GM19238 (cell line): Measurements from ENCODE around the gene ELMO3.

ENCODE experiments used
- DNase-seq: peaks from one replicate; pipeline ENCODE4 v3.0.0; 2011; ENCODE audit warnings: low spot score; ENCODE audit not compliant: insufficient read length

Gene ELMO3

GRCh38 chr16:67199011-67199807 is at the start of gene ELMO3:
Gene ELMO3 (plus strand): TSS chr16:67199131. CDS start chr16:67199327, 196 bp downstream.
- DNase-seq: no peak

GRCh38 chr16:67149276-67150046 is 49.5 kb upstream of the ELMO3 start:
- DNase-seq: no peak

GRCh38 chr16:67150047-67150832 is 48.7 kb upstream of the ELMO3 start:
- DNase-seq: peak; percentile 60

- peak; percentile 72 for DNase-seq
Measured at GRCh38 chr16:67150833-67151396, 48.0 kb upstream of the ELMO3 start, which contains the start of gene B3GNT9. Gene B3GNT9 (minus strand): TSS chr16:67150998. CDS start chr16:67150485, 513 bp downstream.

GRCh38 chr16:67151431-67152097 is 47.4 kb upstream of the ELMO3 start:
- DNase-seq: no peak

GRCh38 chr16:67154578-67155294 is 44.2 kb upstream of the ELMO3 start:
- DNase-seq: no peak

GRCh38 chr16:67155295-67156142 is 43.4 kb upstream of the ELMO3 start:
- DNase-seq: peak; percentile 86

- DNase-seq: no peak
Measured at GRCh38 chr16:67156143-67156844, 42.6 kb upstream of the ELMO3 start.

GRCh38 chr16:67157106-67157748 is 41.7 kb upstream of the ELMO3 start:
- no peak for DNase-seq

GRCh38 chr16:67157892-67158635 is 40.9 kb upstream of the ELMO3 start:
- no peak for DNase-seq

- peak; percentile 78 for DNase-seq
Measured at GRCh38 chr16:67158637-67159600, 40.0 kb upstream of the ELMO3 start.

GRCh38 chr16:67161595-67162058 is 37.3 kb upstream of the ELMO3 start:
- no peak for DNase-seq

- no peak for DNase-seq
Measured at GRCh38 chr16:67162506-67163163, 36.3 kb upstream of the ELMO3 start.

- DNase-seq: no peak
Measured at GRCh38 chr16:67163164-67163998, 35.5 kb upstream of the ELMO3 start.
